Activated B cell treated with CpG ODN at 0.5 μM for 24 hours (primary cell): ENCODE data around the gene GCSH. TPM values are rescaled to one million over a fixed set of nuclear protein-coding genes. Genes with fewer than 3 reads are reported as not detected.

Experiments
- ATAC-seq: fragments of 200-7000 bp; cut with Tn5 transposase; one replicate; pipeline ENCODE4 v1.10.0; 2021; ENCODE audit warnings: low read depth, mild to moderate bottlenecking, moderate library complexity
- CTCF ChIA-PET: fragments of 350-600 bp; sonication (Branson Sonifier 250); formaldehyde crosslinking; loops from one replicate; lab custom pipeline; 2021; ENCODE audit warnings: antibody characterized with exemption; lab: Charles Lee
- POLR2A ChIA-PET: fragments of 350-600 bp; sonication (Branson Sonifier 250); formaldehyde crosslinking; loops from one replicate; lab custom pipeline; 2021; ENCODE audit warnings: antibody characterized with exemption; lab: Charles Lee
- DNase-seq: peaks from one replicate; pipeline ENCODE4 v3.0.0; 2022
- H3K27ac Mint-ChIP-seq: one replicate; pipeline ENCODE4 v1.8.0; 2020; ENCODE audit warnings: mixed read lengths
- H3K27me3 Mint-ChIP-seq: one replicate; pipeline ENCODE4 v1.8.0; 2021; ENCODE audit warnings: mixed read lengths
- H3K36me3 Mint-ChIP-seq: one replicate; pipeline ENCODE4 v1.8.0; 2021; ENCODE audit warnings: low read depth, mixed read lengths
- H3K4me1 Mint-ChIP-seq: one replicate; pipeline ENCODE4 v1.8.0; 2021; ENCODE audit warnings: mixed read lengths
- H3K4me3 Mint-ChIP-seq: one replicate; pipeline ENCODE4 v1.8.0; 2020; ENCODE audit warnings: mild to moderate bottlenecking, mixed read lengths
- H3K9me3 Mint-ChIP-seq: one replicate; pipeline ENCODE4 v1.8.0; 2020; ENCODE audit warnings: mixed read lengths
- CTCF ChIP-seq: fragments of 200-600 bp; IDR thresholded peaks from one replicate; pipeline ENCODE4 v1.8.0; 2022; ENCODE audit warnings: antibody characterized with exemption, mild to moderate bottlenecking
- intact Hi-C: fragments of 100-400 bp; cut with micrococcal nuclease; formaldehyde crosslinking; loops from one replicate; pipeline ENCODE4 v1.15.1; 2024
- total RNA-seq: library from RNA; stranded (reverse); gene quantifications from 2 replicates; pipeline ENCODE4 v1.2.3, GENCODE V29; 2022

The GCSH gene
- total RNA-seq, 1 donor from 2014 or later, result 8.8 TPM

DNA sequence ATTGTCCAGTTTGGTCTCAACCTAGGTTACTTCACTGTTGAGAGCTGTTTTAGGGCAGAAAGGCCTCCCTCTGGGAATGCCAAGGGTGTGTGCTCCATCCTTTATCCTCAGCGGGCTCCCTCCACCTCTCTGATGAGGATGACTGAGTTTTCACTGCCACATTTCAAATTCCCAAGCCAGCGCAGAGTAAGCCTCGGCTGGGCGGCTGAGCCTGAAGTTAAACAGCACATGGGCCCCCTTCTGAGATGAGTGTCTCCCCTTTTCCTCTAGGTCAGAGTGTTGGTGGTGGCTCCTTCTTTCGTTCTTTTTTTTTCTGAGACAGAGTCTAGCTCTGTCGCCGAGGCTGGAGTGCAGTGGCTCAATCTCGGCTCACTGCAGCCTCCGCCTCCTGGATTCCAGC lies 5.5 kb upstream of the GCSH start:
- POLR2A ChIA-PET, result no interaction called here
- H3K4me3 Mint-ChIP-seq, result no peak overlapping the region

GRCh38 chr16:81099958-81100357 lies 3.8 kb upstream of the GCSH start:
- Mint-ChIP-seq H3K4me1 (peaks cover 11% of the 10 kb centered on the region), H3K9me3 (peaks cover 2% of the 10 kb centered on the region), H3K4me3 (no peak overlapping the region), H3K27me3 (peaks cover 4% of the 10 kb centered on the region), H3K36me3 (no peaks in the 10 kb centered on the region), H3K27ac (no peak overlapping the region)
- no peak for TF ChIP-seq CTCF
- ChIA-PET CTCF (no interaction called here), POLR2A (no interaction called here)
- no peak for ATAC-seq
- intact Hi-C loops, result loop anchor here (5.0 kb wide), 1 partner anchor 1072 kb away; the partner anchor contains the start of gene MPHOSPH6
- DNase-seq, result no peak

More for the DNA sequence above, 5.5 kb upstream of the GCSH start:
- CTCF ChIA-PET, result no interaction called here
- intact Hi-C loops, result no loop called here
- TF ChIP-seq CTCF, result no peak
- Mint-ChIP-seq H3K9me3 (no peaks in the 10 kb centered on the region), H3K27me3 (peaks cover 4% of the 10 kb centered on the region), H3K4me1 (peaks cover 3% of the 10 kb centered on the region), H3K27ac (no peak overlapping the region), H3K36me3 (no peaks in the 10 kb centered on the region)
- no peak for ATAC-seq
- no peak for DNase-seq

DNA sequence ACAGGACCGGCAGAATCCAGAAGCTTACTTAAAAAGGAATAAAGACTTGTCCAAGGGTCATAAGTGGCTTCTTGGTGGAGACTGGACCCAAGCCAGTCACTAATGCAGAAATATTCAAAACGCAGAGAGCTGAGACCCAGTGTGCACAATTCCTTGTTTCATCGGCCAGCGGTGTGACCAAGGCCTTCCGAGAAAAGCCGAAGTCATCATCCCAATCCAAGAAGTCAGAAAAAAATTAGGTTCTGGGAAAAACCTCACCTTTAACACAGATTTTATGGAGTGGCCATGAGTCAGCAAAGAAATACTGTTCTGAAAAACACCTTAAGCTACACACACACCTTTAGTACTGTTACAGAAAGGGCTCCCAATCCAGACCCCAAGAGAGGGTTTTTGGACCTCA lies 1.0 kb upstream of the GCSH start:
- peaks cover 2% of the 10 kb centered on the region for H3K9me3 Mint-ChIP-seq
- POLR2A ChIA-PET, result interaction anchor here (1.0 kb wide), 1 partner anchor 21 kb away, joined by 3 read pairs; the partner anchor contains the start of gene C16orf46
- H3K36me3 Mint-ChIP-seq, result no peaks in the 10 kb centered on the region
- peaks cover 18% of the 10 kb centered on the region for H3K4me1 Mint-ChIP-seq
- no peak for TF ChIP-seq CTCF
- DNase-seq (no peak), ATAC-seq (no peak)
- H3K27ac Mint-ChIP-seq, result no peak overlapping the region
- no peak overlapping the region for H3K4me3 Mint-ChIP-seq
- intact Hi-C loops, result loop anchor here (5.0 kb wide), 1 partner anchor 1075 kb away; the partner anchor contains the start of gene MPHOSPH6
- CTCF ChIA-PET, result interaction anchor here (0.6 kb wide), 1 partner anchor 61 kb away, joined by 3 read pairs; the partner anchor contains the start of gene ATMIN
- H3K27me3 Mint-ChIP-seq, result no peaks in the 10 kb centered on the region

- intact Hi-C loops, result loop anchor here (1.0 to 5.0 kb wide), 6 partner anchors 19 to 1076 kb away; partner anchors contain the start of genes ATMIN, C16orf46, CENPN and GAN
- POLR2A ChIA-PET, result interaction anchor here (1.0 kb wide), 1 partner anchor 20 kb away, joined by 3 read pairs; the partner anchor contains the start of gene C16orf46
- H3K36me3 Mint-ChIP-seq, result no peaks in the 10 kb centered on the region
These were observed 567 bp upstream of the GCSH start for GRCh38 chr16:81096715-81097208.

More at GRCh38 chr16:81096715-81097208, 567 bp upstream of the GCSH start:
- Mint-ChIP-seq H3K4me3 (peak overlapping the region; percentile 83), H3K27me3 (no peaks in the 10 kb centered on the region), H3K27ac (peak overlapping the region; percentile 50), H3K9me3 (peaks cover 2% of the 10 kb centered on the region), H3K4me1 (peaks cover 18% of the 10 kb centered on the region)
- CTCF ChIA-PET, result no interaction called here
- TF ChIP-seq CTCF, result no peak
- no peak for DNase-seq
- no peak for ATAC-seq
